Esophagus squamous epithelium (tissue), 5 donors: ENCODE measurements around the gene BMP2K. TPM values are rescaled to one million over a fixed set of nuclear protein-coding genes. Genes with fewer than 3 reads are reported as not detected.

Experiments
- DNase-seq: peaks from one replicate; lab custom pipeline; 2025; lab: John Stamatoyannopoulos, UW
- H3K27ac ChIP-seq, 4 donors: fragments of 200-600 bp; sonication (generic); one replicate each; pipeline ENCODE4 v1.5.1; 2016 to 2019; ENCODE audit warnings: mild to moderate bottlenecking in 1 of 4
- H3K27me3 ChIP-seq, 4 donors: fragments of 200-600 bp; sonication (generic); 1 replicate in 3 of 4; 2 replicates in 1 of 4; pipeline versions ENCODE4 v1.5.1 to v1.6.0; 2017 to 2021; ENCODE audit warnings: antibody characterized with exemption in 1 of 4
- H3K36me3 ChIP-seq, 3 donors: fragments of 200-600 bp; sonication (generic); one replicate each; pipeline ENCODE4 v1.5.1; 2016 to 2019
- H3K4me1 ChIP-seq, 3 donors: fragments of 200-600 bp; sonication (generic); one replicate each; pipeline ENCODE4 v1.5.1; 2017 to 2019
- H3K4me3 ChIP-seq, 4 donors: fragments of 200-600 bp; sonication (generic); 1 replicate in 3 of 4; 2 replicates in 1 of 4; pipeline ENCODE4 v1.5.1; 2016 to 2019; ENCODE audit warnings: mild to moderate bottlenecking in 2 of 4, moderate library complexity in 1 of 4
- H3K9me3 ChIP-seq, 3 donors: fragments of 200-600 bp; sonication (generic); one replicate each; pipeline ENCODE4 v1.5.1; 2016 to 2019
- CTCF ChIP-seq, 6 experiments: fragments of 450-650 bp in 4 of 6; fragments of 200-600 bp in 2 of 6; sonication (generic) in 2 of 6; IDR thresholded peaks; one replicate each; pipeline ENCODE4 v1.5.1; 2016 to 2019; ENCODE audit warnings: antibody characterized with exemption in 6 of 6, mild to moderate bottlenecking in 4 of 6, moderate library complexity in 4 of 6
- POLR2A ChIP-seq, 4 donors: fragments of 450-650 bp; IDR thresholded peaks; one replicate each; pipeline ENCODE4 v1.6.1; 2017; ENCODE audit warnings: antibody characterized with exemption in 4 of 4, mild to moderate bottlenecking in 4 of 4, moderate library complexity in 3 of 4
- WGBS, 2 donors: methylation state at CpG; one replicate each; pipeline ENCODE4 v1.1.5; 2018; 5-methylcytosine and 5-hydroxymethylcytosine counted together
- intact Hi-C: fragments of 100-400 bp; cut with DNase I; formaldehyde crosslinking; loops from one replicate; pipeline ENCODE4 v1.15.0; 2022
- total RNA-seq, 4 donors: library from RNA; depleted of rRNA; stranded (reverse); fragments of >200 nt; gene quantifications; one replicate each; pipeline ENCODE4 v1.1.0, GENCODE V29; 2016
- donor health status: DM: yes; HTN: yes; CAD: no.

BMP2K gene
- total RNA-seq, 4 donors from 2014 or later: 27.4 to 47.3 (median 33.7) TPM

DNA sequence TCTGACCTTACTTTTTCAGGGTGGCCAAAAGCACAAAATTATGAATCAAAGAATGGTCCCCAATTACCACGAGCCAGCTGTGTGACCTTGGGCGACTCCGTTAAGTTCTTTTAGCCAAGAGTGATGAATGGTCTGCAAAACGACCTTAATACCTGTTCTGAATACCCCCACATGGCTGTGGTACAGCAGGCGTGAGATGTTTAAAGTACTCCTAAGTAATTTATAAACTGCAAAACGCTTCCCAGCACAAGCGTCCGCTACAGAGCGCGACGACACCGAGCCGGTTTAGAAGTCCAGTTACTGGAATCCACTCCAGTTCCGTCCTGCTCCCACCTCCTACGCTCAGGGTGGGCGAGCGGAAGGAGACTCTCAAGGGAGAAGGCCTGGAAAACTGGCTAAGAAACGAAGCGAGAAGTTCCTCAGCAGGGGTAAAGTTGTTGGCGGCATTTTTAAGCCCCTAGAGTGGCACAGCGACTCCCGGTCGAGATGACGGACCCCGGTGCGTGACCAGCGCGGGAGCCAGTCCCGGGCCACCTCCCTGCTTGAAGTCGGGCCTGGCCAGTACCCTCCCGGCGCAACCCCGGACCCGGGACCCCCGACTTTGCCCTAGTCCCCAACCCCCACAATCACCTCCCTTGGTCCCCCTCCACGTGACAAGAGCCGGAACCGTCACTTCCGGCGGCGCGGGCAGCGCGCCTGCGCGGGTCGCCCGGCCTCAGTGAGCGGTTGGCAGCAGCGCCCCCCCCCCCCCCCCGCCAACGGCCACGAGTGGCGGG lies 659 bp upstream of the BMP2K start:
- WGBS, 2 donors: 0 to 1% methylated on average over 15 to 34 of the region's 54 CpGs
- intact Hi-C loops: loop anchor here (10.0 kb wide), 1 partner anchor 121 kb away; no protein-coding TSS in a partner anchor
- H3K27ac ChIP-seq: peak overlapping the region; percentile 93 to 99 (median 98)

GRCh38 chr4:78776729-78777575 lies 802 bp downstream of the BMP2K start:
- Histone ChIP-seq H3K27ac (peak overlapping the region; percentile 93 to 99 (median 98)), H3K36me3 (no peaks in the 10 kb centered on the region), H3K9me3 (no peaks in the 10 kb centered on the region), H3K4me1 (peaks cover 9 to 59% (median 25%) of the 10 kb centered on the region in 3 donors), H3K4me3 (peak overlapping the region; percentile 77 to 94 (median 86)), H3K27me3 (no peaks in the 10 kb centered on the region)
- no peak for TF ChIP-seq CTCF (IDR thresholded peaks at IDR 0.05)
- TF ChIP-seq POLR2A (IDR thresholded peaks at IDR 0.05): peak in 1 of 4 donors; percentile 40
- intact Hi-C loops: loop anchor here (10.0 kb wide), 1 partner anchor 122 kb away; no protein-coding TSS in a partner anchor
- 3% methylated on average over 10 to 15 of the region's 28 CpGs for WGBS, 2 donors
- peak; percentile 9 for DNase-seq

More for the DNA sequence above, 659 bp upstream of the BMP2K start:
- peak in 1 of 4 donors; percentile 7 for TF ChIP-seq POLR2A (IDR thresholded peaks at IDR 0.05)
- TF ChIP-seq CTCF (IDR thresholded peaks at IDR 0.05): no peak
- peaks cover 9 to 44% (median 19%) of the 10 kb centered on the region in 3 donors for H3K4me1 ChIP-seq
- H3K36me3 ChIP-seq: no peaks in the 10 kb centered on the region
- H3K27me3 ChIP-seq: no peaks in the 10 kb centered on the region
- peak overlapping the region; percentile 77 to 94 (median 86) for H3K4me3 ChIP-seq
- peak; percentile 43 for DNase-seq
- H3K9me3 ChIP-seq: no peaks in the 10 kb centered on the region

DNA sequence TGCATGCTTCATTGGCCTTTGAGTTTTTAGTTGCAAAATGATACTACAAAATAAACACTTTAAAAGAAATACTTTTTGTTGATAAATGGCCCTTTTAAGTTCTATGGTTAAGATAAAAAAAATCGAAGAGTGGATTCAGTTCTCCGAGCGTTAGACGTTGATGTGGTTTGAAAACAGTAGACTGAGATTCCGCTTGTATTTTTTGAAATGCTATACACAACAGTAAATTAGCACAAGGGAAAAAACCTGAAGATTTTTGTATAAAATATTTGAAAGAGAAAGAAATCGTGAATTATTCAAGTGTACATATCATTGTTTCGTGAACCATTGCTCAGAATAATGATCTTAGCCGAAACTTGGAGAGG lies 1.4 kb downstream of the BMP2K start:
- Histone ChIP-seq H3K27me3 (no peaks in the 10 kb centered on the region), H3K4me1 (peaks cover 14 to 65% (median 26%) of the 10 kb centered on the region in 3 donors), H3K36me3 (no peaks in the 10 kb centered on the region), H3K9me3 (no peaks in the 10 kb centered on the region), H3K4me3 (peak overlapping the region; percentile 77 to 94 (median 86)), H3K27ac (peak overlapping the region in 2 of 4 donors; percentile 98 to 99)
- intact Hi-C loops: loop anchor here (10.0 kb wide), 1 partner anchor 123 kb away; no protein-coding TSS in a partner anchor
- 48 to 75% methylated on average over 8 of the region's 8 CpGs for WGBS, 2 donors
- DNase-seq: no peak
- TF ChIP-seq CTCF (IDR thresholded peaks at IDR 0.05) (no peak), POLR2A (IDR thresholded peaks at IDR 0.05) (no peak)

- Histone ChIP-seq H3K36me3 (no peaks in the 10 kb centered on the region), H3K9me3 (no peaks in the 10 kb centered on the region), H3K27ac (peak overlapping the region in 3 of 4 donors; percentile 6 to 98 (median 32)), H3K27me3 (no peaks in the 10 kb centered on the region), H3K4me1 (peaks cover 15 to 68% (median 26%) of the 10 kb centered on the region in 3 donors), H3K4me3 (peak overlapping the region in 2 of 4 donors; percentile 77 to 94)
- WGBS, 2 donors: 77 to 88% methylated on average over 4 of the region's 4 CpGs
- DNase-seq: no peak
- intact Hi-C loops: loop anchor here (10.0 kb wide), 1 partner anchor 124 kb away; no protein-coding TSS in a partner anchor
- no peak for TF ChIP-seq POLR2A (IDR thresholded peaks at IDR 0.05)
- no peak for TF ChIP-seq CTCF (IDR thresholded peaks at IDR 0.05)
Observed at GRCh38 chr4:78778530-78778929, 2.4 kb downstream of the BMP2K start.
